ENCODE measurements around the gene MRPS7.
A peak's percentile ranks its signal among the peaks of the same experiment; 100 is the strongest.
"Not testable (repeated sequence)": the region's sequence is repeated elsewhere in the genome, so short reads cannot be mapped to it uniquely, and the experiment has no call there.

Gene MRPS7

GRCh38 chr17:75257228-75257627 lies 4.5 kb upstream of the MRPS7 start:
- Mint-ChIP-seq H3K4me1 (ENCODE audit: low read depth) (peaks cover 78% of the 10 kb centered on the region), H3K36me3 (ENCODE audit: low read depth) (peaks cover 42% of the 10 kb centered on the region), H3K27ac (peak overlapping the region; percentile 69)
- H3K4me3 Mint-ChIP-seq, H3K27me3 Mint-ChIP-seq, H3K9me3 Mint-ChIP-seq, DNase-seq: not testable (repeated sequence)

- peaks cover 71% of the 10 kb centered on the region for H3K36me3 Mint-ChIP-seq (ENCODE audit: low read depth)
- peak overlapping the region; percentile 96 for H3K4me3 Mint-ChIP-seq
- no peaks in the 10 kb centered on the region for H3K27me3 Mint-ChIP-seq
- H3K27ac Mint-ChIP-seq, result peak overlapping the region; percentile 100
- DNase-seq, result no peak
- no peaks in the 10 kb centered on the region for H3K9me3 Mint-ChIP-seq
- peaks cover 63% of the 10 kb centered on the region for H3K4me1 Mint-ChIP-seq (ENCODE audit: low read depth)
These were observed 891 bp upstream of the MRPS7 start for GRCh38 chr17:75260641-75261335.

- H3K27ac Mint-ChIP-seq, result peak overlapping the region; percentile 100
- peaks cover 49% of the 10 kb centered on the region for H3K4me1 Mint-ChIP-seq (ENCODE audit: low read depth)
- no peaks in the 10 kb centered on the region for H3K27me3 Mint-ChIP-seq
- no peaks in the 10 kb centered on the region for H3K9me3 Mint-ChIP-seq
- peak; percentile 53 for DNase-seq
- H3K4me3 Mint-ChIP-seq, result peak overlapping the region; percentile 96
- H3K36me3 Mint-ChIP-seq (ENCODE audit: low read depth), result peaks cover 85% of the 10 kb centered on the region
These were observed 480 bp downstream of the MRPS7 start for GRCh38 chr17:75262112-75262606.

- Mint-ChIP-seq H3K4me1 (ENCODE audit: low read depth) (peaks cover 44% of the 10 kb centered on the region), H3K9me3 (no peaks in the 10 kb centered on the region), H3K4me3 (peak overlapping the region; percentile 96), H3K27ac (peak overlapping the region; percentile 100), H3K36me3 (ENCODE audit: low read depth) (peaks cover 93% of the 10 kb centered on the region), H3K27me3 (no peaks in the 10 kb centered on the region)
- DNase-seq, result no peak
These were observed 1.4 kb downstream of the MRPS7 start for GRCh38 chr17:75263055-75263454.

- H3K27ac Mint-ChIP-seq, result peak overlapping the region; percentile 44
- no peak for DNase-seq
- H3K27me3 Mint-ChIP-seq, result no peaks in the 10 kb centered on the region
- no peaks in the 10 kb centered on the region for H3K9me3 Mint-ChIP-seq
- no peak overlapping the region for H3K4me3 Mint-ChIP-seq
- peaks cover 36% of the 10 kb centered on the region for H3K4me1 Mint-ChIP-seq (ENCODE audit: low read depth)
- H3K36me3 Mint-ChIP-seq (ENCODE audit: low read depth), result peaks cover 84% of the 10 kb centered on the region
These were observed 4.1 kb downstream of the MRPS7 start for GRCh38 chr17:75265614-75266315.

- Mint-ChIP-seq H3K27ac (peak overlapping the region; percentile 74), H3K27me3 (no peaks in the 10 kb centered on the region), H3K4me3 (no peak overlapping the region), H3K36me3 (ENCODE audit: low read depth) (peaks cover 78% of the 10 kb centered on the region), H3K4me1 (ENCODE audit: low read depth) (peaks cover 36% of the 10 kb centered on the region), H3K9me3 (no peaks in the 10 kb centered on the region)
- no peak for DNase-seq
These were observed 4.9 kb downstream of the MRPS7 start for GRCh38 chr17:75266316-75267152.

- H3K9me3 Mint-ChIP-seq, result no peaks in the 10 kb centered on the region
- H3K27ac Mint-ChIP-seq, result peak overlapping the region; percentile 74
- no peaks in the 10 kb centered on the region for H3K27me3 Mint-ChIP-seq
- H3K4me1 Mint-ChIP-seq (ENCODE audit: low read depth), result peaks cover 39% of the 10 kb centered on the region
- DNase-seq, result no peak
- H3K4me3 Mint-ChIP-seq, result no peak overlapping the region
- H3K36me3 Mint-ChIP-seq (ENCODE audit: low read depth), result peaks cover 76% of the 10 kb centered on the region
These were observed 5.4 kb downstream of the MRPS7 start for GRCh38 chr17:75267153-75267410.

- no peak for DNase-seq
- H3K27me3 Mint-ChIP-seq, result no peaks in the 10 kb centered on the region
- no peak overlapping the region for H3K4me3 Mint-ChIP-seq
- H3K9me3 Mint-ChIP-seq, result no peaks in the 10 kb centered on the region
- peak overlapping the region; percentile 74 for H3K27ac Mint-ChIP-seq
- peaks cover 39% of the 10 kb centered on the region for H3K4me1 Mint-ChIP-seq (ENCODE audit: low read depth)
- H3K36me3 Mint-ChIP-seq (ENCODE audit: low read depth), result peaks cover 76% of the 10 kb centered on the region
These were observed 5.9 kb downstream of the MRPS7 start for GRCh38 chr17:75267411-75268232.

GRCh38 chr17:75269844-75270217 lies 8.2 kb downstream of the MRPS7 start:
- Mint-ChIP-seq H3K9me3 (no peaks in the 10 kb centered on the region), H3K4me1 (ENCODE audit: low read depth) (peaks cover 40% of the 10 kb centered on the region), H3K27me3 (no peaks in the 10 kb centered on the region), H3K36me3 (ENCODE audit: low read depth) (peaks cover 76% of the 10 kb centered on the region), H3K4me3 (peak overlapping the region; percentile 87), H3K27ac (peak overlapping the region; percentile 93)
- DNase-seq, result no peak

- H3K9me3 Mint-ChIP-seq, result no peaks in the 10 kb centered on the region
- H3K4me1 Mint-ChIP-seq (ENCODE audit: low read depth), result peaks cover 40% of the 10 kb centered on the region
- peaks cover 76% of the 10 kb centered on the region for H3K36me3 Mint-ChIP-seq (ENCODE audit: low read depth)
- H3K27ac Mint-ChIP-seq, result peak overlapping the region; percentile 93
- peak; percentile 83 for DNase-seq
- peak overlapping the region; percentile 87 for H3K4me3 Mint-ChIP-seq
- no peaks in the 10 kb centered on the region for H3K27me3 Mint-ChIP-seq
These were observed 8.7 kb downstream of the MRPS7 start for GRCh38 chr17:75270218-75270965.

GRCh38 chr17:75270966-75271232 lies 9.2 kb downstream of the MRPS7 start, which contains the start of gene MIF4GD:
Gene MIF4GD, minus strand, starts transcription at chr17:75271231. Its CDS starts 1,036 bp downstream, at chr17:75270195.
- Mint-ChIP-seq H3K9me3 (no peaks in the 10 kb centered on the region), H3K27me3 (no peaks in the 10 kb centered on the region), H3K36me3 (ENCODE audit: low read depth) (peaks cover 75% of the 10 kb centered on the region), H3K4me1 (ENCODE audit: low read depth) (peaks cover 40% of the 10 kb centered on the region), H3K4me3 (peak within 1 kb of the TSS; percentile 87), H3K27ac (peak within 1 kb of the TSS; percentile 94)
- no peak for DNase-seq

- H3K36me3 Mint-ChIP-seq (ENCODE audit: low read depth), result peaks cover 72% of the 10 kb centered on the region
- no peaks in the 10 kb centered on the region for H3K9me3 Mint-ChIP-seq
- H3K4me3 Mint-ChIP-seq, result peak overlapping the region; percentile 83
- H3K4me1 Mint-ChIP-seq (ENCODE audit: low read depth), result peaks cover 40% of the 10 kb centered on the region
- H3K27me3 Mint-ChIP-seq, result no peaks in the 10 kb centered on the region
- peak; percentile 94 for DNase-seq
- peak overlapping the region; percentile 94 for H3K27ac Mint-ChIP-seq
These were observed 9.7 kb downstream of the MRPS7 start for GRCh38 chr17:75271233-75271954.
